GM21717 (cell line): ENCODE measurements around the gene CATSPER1.

ENCODE experiments used
- ATAC-seq: cut with Tn5 transposase; IDR thresholded peaks from one replicate; pipeline ENCODE4 v1.9.1; 2021; ENCODE audit warnings: mild to moderate bottlenecking, moderate library complexity; ENCODE audit not compliant: unreplicated experiment

Gene CATSPER1

GRCh38 chr11:66026017-66026529, at the start of gene CATSPER1:
TSS of gene CATSPER1 (minus strand) at chr11:66026479. CDS start at chr11:66026379, 100 bp downstream.
- no peak for ATAC-seq

- ATAC-seq, result no peak
Measured at GRCh38 chr11:66075273-66075672, 49.0 kb upstream of the CATSPER1 start.

- ATAC-seq, result no peak
Measured at GRCh38 chr11:66073669-66074068, 47.4 kb upstream of the CATSPER1 start.

- no peak for ATAC-seq
Measured at GRCh38 chr11:66072518-66072917, 46.2 kb upstream of the CATSPER1 start.

GRCh38 chr11:66072081-66072480, 45.8 kb upstream of the CATSPER1 start:
- no peak for ATAC-seq

- no peak for ATAC-seq
Measured at GRCh38 chr11:66071381-66071801, 45.1 kb upstream of the CATSPER1 start.

GRCh38 chr11:66070604-66071380, 44.5 kb upstream of the CATSPER1 start:
- no peak for ATAC-seq

- ATAC-seq, result no peak
Measured at GRCh38 chr11:66069715-66070603, 43.7 kb upstream of the CATSPER1 start, which contains the start of gene PACS1. TSS of gene PACS1 (plus strand) at chr11:66070272. CDS start at chr11:66070487, 215 bp downstream.

- no peak for ATAC-seq
Measured at GRCh38 chr11:66068923-66069714, 42.8 kb upstream of the CATSPER1 start.

- no peak for ATAC-seq
Measured at GRCh38 chr11:66068154-66068821, 42.0 kb upstream of the CATSPER1 start.

- no peak for ATAC-seq
Measured at GRCh38 chr11:66067640-66068039, 41.4 kb upstream of the CATSPER1 start.

- ATAC-seq, result no peak
Measured at GRCh38 chr11:66066751-66067150, 40.5 kb upstream of the CATSPER1 start.

GRCh38 chr11:66064571-66064970, 38.3 kb upstream of the CATSPER1 start:
- ATAC-seq, result no peak

- ATAC-seq, result no peak
Measured at GRCh38 chr11:66063900-66064299, 37.6 kb upstream of the CATSPER1 start.

GRCh38 chr11:66062408-66062807, 36.1 kb upstream of the CATSPER1 start:
- ATAC-seq, result no peak

GRCh38 chr11:66061268-66061667, 35.0 kb upstream of the CATSPER1 start:
- no peak for ATAC-seq

- ATAC-seq, result no peak
Measured at GRCh38 chr11:66059966-66060680, 33.8 kb upstream of the CATSPER1 start.

GRCh38 chr11:66056501-66056900, 30.2 kb upstream of the CATSPER1 start:
- ATAC-seq, result no peak

- ATAC-seq, result no peak
Measured at GRCh38 chr11:66055021-66055420, 28.7 kb upstream of the CATSPER1 start.

GRCh38 chr11:66052664-66052982, 26.3 kb upstream of the CATSPER1 start:
- no peak for ATAC-seq
